ENCODE results near the gene SFXN3. TPM values are rescaled to one million over a fixed set of nuclear protein-coding genes. Genes with fewer than 3 reads are reported as not detected.

Gene SFXN3
- total RNA-seq, 1 experiment from 2014 or later, result 5.6 TPM

DNA sequence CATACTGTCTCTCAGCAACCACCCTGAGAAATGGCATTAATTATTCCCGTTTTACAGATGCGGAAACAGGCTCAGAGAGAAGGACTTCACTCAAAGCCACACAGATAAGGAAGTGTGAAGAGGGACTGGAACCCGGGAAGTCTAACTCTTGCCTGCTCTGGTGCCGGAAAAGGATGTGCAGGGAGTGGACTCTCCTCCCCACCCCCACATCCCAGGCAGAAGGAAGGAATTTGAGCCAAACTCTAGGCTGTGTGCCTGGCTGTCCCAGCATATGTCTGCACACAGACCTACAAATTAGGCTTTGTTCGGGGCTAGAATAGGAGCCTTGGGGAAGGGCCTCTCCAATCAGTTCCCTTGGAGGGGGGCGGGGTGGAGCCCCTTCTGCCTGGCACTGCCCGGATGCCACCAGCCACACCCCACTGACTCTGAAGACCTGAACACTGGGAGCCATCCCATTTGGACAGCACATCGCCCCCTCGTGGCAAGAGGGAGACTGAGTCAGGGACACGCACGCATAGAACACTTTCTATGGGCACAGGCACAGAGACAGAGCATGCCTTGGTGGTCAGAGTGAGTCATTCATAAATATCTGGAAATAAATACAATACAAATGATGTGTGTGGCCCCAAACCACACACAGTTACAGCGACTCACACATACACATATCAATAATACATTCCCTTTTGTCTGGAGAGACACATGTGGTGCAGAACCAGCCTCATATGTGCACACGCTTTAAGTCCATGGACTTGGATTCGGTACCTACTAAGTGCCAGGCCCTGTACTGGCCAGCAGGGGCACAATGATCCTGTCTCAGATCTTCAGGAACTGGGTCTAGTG is 18.3 kb upstream of the SFXN3 start (continued):
- TF ChIP-seq ZNF671 (CRISPR knock-in tag; IDR thresholded peaks at IDR 0.05), result no peak
- TF ChIP-seq, protein P1, sequence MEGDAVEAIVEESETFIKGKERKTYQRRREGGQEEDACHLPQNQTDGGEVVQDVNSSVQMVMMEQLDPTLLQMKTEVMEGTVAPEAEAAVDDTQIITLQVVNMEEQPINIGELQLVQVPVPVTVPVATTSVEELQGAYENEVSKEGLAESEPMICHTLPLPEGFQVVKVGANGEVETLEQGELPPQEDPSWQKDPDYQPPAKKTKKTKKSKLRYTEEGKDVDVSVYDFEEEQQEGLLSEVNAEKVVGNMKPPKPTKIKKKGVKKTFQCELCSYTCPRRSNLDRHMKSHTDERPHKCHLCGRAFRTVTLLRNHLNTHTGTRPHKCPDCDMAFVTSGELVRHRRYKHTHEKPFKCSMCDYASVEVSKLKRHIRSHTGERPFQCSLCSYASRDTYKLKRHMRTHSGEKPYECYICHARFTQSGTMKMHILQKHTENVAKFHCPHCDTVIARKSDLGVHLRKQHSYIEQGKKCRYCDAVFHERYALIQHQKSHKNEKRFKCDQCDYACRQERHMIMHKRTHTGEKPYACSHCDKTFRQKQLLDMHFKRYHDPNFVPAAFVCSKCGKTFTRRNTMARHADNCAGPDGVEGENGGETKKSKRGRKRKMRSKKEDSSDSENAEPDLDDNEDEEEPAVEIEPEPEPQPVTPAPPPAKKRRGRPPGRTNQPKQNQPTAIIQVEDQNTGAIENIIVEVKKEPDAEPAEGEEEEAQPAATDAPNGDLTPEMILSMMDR (IDR thresholded peaks at IDR 0.05), result peak; percentile 63

DNA sequence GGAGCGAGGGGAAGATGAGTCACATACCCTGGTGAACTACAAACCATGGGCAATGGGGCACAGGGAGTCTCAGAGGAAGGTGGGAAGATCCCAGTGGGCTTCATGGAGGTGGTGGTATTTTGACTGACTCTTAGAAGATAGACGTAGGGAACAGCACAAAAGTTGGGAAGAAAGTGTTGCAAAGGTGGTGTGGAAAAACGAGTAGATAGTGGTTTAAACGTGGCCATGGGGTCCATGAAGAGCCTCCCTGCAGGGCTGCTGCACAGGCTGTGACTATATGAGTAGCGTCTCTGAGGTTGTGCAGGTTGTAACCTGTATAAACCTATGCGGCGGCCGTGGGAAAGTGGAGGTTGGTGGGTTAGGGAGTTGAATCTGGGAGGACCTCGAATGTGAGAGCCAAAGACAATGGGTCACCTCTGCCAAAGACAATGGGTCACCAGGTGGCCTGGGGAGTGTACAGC is 17.6 kb upstream of the SFXN3 start:
- POLR2A ChIA-PET, result interaction anchor here (2.0 kb wide), 1 partner anchor 15 kb away, joined by 14 read pairs; the partner anchor contains the start of gene LZTS2
- peaks cover 30% of the 10 kb centered on the region for H3K4me1 Mint-ChIP-seq
- H3K27ac Mint-ChIP-seq, result no peak overlapping the region
- no peaks in the 10 kb centered on the region for H3K36me3 Mint-ChIP-seq
- H3K9me3 Mint-ChIP-seq, result no peaks in the 10 kb centered on the region
- DNase-seq (ENCODE audit: low spot score) (no peak), ATAC-seq (no peak)
- no peak overlapping the region for H3K4me3 Mint-ChIP-seq
- H3K27me3 Mint-ChIP-seq (ENCODE audit: low read depth), result peaks cover 40% of the 10 kb centered on the region
- TF ChIP-seq FOXJ3 (CRISPR knock-in tag; IDR thresholded peaks at IDR 0.05; ENCODE audit: borderline replicate concordance) (no peak), ESRRA (CRISPR knock-in tag; IDR thresholded peaks at IDR 0.05; ENCODE audit: borderline replicate concordance) (no peak), TEAD1 (CRISPR knock-in tag; IDR thresholded peaks at IDR 0.05) (no peak), FOXP1 (CRISPR knock-in tag; IDR thresholded peaks at IDR 0.05; ENCODE audit: borderline replicate concordance) (no peak), HMGA2 (CRISPR knock-in tag; IDR thresholded peaks at IDR 0.05) (no peak), NR2C2 (CRISPR knock-in tag; IDR thresholded peaks at IDR 0.05) (no peak)
- TF ChIP-seq, protein P2, sequence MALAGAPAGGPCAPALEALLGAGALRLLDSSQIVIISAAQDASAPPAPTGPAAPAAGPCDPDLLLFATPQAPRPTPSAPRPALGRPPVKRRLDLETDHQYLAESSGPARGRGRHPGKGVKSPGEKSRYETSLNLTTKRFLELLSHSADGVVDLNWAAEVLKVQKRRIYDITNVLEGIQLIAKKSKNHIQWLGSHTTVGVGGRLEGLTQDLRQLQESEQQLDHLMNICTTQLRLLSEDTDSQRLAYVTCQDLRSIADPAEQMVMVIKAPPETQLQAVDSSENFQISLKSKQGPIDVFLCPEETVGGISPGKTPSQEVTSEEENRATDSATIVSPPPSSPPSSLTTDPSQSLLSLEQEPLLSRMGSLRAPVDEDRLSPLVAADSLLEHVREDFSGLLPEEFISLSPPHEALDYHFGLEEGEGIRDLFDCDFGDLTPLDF (CRISPR knock-in tag; IDR thresholded peaks at IDR 0.05), result no peak
- TF ChIP-seq, protein P3, sequence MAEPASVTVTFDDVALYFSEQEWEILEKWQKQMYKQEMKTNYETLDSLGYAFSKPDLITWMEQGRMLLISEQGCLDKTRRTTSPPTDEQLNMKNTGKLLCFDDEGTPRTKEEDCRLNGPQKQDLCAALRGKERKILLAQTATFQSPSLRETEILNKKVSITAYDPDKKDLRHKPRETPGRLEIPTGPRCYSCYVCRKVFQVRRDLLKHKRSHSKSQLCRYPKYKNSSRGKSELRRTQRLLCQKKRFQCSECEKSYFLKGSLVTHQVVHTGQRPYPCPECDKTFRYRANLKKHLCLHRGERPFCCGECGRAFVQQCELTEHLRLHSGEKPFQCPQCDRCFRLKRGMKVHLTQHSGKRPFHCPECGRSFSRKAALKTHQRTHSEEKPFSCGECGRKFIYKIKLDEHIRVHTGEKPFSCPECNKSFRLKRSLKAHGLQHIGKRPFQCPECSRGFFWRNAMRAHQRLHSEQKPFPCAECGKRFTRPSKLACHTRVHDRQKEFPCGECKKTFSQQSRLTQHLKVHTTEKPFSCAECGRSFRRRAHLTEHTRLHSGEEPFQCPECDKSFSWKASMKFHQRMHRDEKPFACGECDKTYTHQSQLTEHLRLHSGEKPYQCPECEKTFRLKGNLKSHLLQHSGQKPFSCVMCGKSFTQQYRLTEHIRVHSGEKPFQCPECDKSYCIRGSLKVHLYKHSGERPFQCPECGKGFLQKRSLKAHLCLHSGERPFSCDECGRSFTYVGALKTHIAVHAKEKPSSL (CRISPR knock-in tag; conservative IDR thresholded peaks at IDR 0.05), result no peak
- TF ChIP-seq, protein P4, sequence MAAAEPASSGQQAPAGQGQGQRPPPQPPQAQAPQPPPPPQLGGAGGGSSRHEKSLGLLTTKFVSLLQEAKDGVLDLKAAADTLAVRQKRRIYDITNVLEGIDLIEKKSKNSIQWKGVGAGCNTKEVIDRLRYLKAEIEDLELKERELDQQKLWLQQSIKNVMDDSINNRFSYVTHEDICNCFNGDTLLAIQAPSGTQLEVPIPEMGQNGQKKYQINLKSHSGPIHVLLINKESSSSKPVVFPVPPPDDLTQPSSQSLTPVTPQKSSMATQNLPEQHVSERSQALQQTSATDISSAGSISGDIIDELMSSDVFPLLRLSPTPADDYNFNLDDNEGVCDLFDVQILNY (CRISPR knock-in tag; IDR thresholded peaks at IDR 0.05), result no peak
- TF ChIP-seq, protein P5, sequence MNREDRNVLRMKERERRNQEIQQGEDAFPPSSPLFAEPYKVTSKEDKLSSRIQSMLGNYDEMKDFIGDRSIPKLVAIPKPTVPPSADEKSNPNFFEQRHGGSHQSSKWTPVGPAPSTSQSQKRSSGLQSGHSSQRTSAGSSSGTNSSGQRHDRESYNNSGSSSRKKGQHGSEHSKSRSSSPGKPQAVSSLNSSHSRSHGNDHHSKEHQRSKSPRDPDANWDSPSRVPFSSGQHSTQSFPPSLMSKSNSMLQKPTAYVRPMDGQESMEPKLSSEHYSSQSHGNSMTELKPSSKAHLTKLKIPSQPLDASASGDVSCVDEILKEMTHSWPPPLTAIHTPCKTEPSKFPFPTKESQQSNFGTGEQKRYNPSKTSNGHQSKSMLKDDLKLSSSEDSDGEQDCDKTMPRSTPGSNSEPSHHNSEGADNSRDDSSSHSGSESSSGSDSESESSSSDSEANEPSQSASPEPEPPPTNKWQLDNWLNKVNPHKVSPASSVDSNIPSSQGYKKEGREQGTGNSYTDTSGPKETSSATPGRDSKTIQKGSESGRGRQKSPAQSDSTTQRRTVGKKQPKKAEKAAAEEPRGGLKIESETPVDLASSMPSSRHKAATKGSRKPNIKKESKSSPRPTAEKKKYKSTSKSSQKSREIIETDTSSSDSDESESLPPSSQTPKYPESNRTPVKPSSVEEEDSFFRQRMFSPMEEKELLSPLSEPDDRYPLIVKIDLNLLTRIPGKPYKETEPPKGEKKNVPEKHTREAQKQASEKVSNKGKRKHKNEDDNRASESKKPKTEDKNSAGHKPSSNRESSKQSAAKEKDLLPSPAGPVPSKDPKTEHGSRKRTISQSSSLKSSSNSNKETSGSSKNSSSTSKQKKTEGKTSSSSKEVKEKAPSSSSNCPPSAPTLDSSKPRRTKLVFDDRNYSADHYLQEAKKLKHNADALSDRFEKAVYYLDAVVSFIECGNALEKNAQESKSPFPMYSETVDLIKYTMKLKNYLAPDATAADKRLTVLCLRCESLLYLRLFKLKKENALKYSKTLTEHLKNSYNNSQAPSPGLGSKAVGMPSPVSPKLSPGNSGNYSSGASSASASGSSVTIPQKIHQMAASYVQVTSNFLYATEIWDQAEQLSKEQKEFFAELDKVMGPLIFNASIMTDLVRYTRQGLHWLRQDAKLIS (CRISPR knock-in tag; IDR thresholded peaks at IDR 0.05; ENCODE audit: borderline replicate concordance), result no peak
- CTCF ChIA-PET, result interaction anchor here (0.6 to 6.7 kb wide), 28 partner anchors 14 to 830 kb away, joined by 3 to 277 read pairs (median 6); partner anchors contain the start of genes KCNIP2, LZTS2, MRPL43 and PDZD7

Data from WTC11 (cell line).